ENCODE results near the gene AURKB. TPM values are rescaled to one million over a fixed set of nuclear protein-coding genes. Genes with fewer than 3 reads are reported as not detected.

Gene AURKB
- total and polyA plus RNA-seq, 3 donors from 2014 or later, result 2.4 to 3.7 (median 3.2) TPM

DNA sequence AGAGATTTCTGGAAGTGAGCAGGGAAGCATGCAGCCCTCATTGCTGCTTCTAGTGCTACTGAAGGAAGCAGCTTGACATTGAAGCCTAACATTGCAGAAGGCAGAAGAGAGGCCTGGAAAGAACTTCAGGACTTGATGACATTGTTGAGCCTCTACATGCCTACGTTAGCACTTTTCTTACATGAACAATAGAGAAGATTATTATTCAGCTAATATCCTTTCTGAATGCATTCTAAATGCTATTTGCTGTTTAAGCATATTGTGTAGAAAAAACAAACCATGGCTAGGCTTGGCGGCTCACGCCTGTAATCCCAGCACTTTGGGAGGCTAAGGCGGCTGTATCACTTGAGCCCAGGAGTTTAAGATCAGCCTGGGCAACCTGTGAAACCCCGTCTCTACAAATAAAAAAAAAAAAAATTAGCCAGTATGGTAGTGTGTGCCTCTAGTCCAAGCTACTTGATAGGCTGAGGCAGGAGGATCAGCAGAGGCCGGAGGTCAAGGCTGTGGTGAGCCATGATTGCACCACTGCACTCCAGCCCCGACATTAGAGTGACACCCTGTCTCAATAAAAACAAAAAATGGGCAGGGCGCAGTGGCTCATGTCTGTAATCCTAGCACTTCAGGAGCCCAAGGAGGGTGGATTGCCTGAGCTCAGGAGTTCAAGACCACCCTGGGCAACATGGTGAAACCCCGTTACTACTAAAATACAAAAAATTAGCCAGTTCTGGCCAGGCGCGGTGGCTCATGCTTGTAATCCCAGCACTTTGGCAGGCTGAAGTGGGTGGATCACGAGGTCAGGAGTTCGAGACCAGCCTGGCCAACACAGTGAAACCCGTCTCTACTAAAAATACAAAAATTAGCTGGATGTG, 2.2 kb upstream of the AURKB start:
- Histone ChIP-seq H3K36me3 (ENCODE audit: low read depth, missing control alignments) (no peaks in the 10 kb centered on the region), H3K27ac (no peak overlapping the region), H3K4me3 (no peak overlapping the region), H3K9me3 (no peaks in the 10 kb centered on the region), H3K27me3 (no peaks in the 10 kb centered on the region), H3K4me1 (peaks cover 3% of the 10 kb centered on the region)
- DNase-seq, result no peak
- WGBS, 2 donors, result 76 to 80% methylated on average over 14 of the region's 14 CpGs
- no peak for TF ChIP-seq POLR2A (IDR thresholded peaks at IDR 0.05)
- TF ChIP-seq, protein P1, sequence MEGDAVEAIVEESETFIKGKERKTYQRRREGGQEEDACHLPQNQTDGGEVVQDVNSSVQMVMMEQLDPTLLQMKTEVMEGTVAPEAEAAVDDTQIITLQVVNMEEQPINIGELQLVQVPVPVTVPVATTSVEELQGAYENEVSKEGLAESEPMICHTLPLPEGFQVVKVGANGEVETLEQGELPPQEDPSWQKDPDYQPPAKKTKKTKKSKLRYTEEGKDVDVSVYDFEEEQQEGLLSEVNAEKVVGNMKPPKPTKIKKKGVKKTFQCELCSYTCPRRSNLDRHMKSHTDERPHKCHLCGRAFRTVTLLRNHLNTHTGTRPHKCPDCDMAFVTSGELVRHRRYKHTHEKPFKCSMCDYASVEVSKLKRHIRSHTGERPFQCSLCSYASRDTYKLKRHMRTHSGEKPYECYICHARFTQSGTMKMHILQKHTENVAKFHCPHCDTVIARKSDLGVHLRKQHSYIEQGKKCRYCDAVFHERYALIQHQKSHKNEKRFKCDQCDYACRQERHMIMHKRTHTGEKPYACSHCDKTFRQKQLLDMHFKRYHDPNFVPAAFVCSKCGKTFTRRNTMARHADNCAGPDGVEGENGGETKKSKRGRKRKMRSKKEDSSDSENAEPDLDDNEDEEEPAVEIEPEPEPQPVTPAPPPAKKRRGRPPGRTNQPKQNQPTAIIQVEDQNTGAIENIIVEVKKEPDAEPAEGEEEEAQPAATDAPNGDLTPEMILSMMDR (IDR thresholded peaks at IDR 0.05), result no peak
- intact Hi-C loops (cut with DNase I; ENCODE audit: low total_unique reads), result no loop called here

DNA sequence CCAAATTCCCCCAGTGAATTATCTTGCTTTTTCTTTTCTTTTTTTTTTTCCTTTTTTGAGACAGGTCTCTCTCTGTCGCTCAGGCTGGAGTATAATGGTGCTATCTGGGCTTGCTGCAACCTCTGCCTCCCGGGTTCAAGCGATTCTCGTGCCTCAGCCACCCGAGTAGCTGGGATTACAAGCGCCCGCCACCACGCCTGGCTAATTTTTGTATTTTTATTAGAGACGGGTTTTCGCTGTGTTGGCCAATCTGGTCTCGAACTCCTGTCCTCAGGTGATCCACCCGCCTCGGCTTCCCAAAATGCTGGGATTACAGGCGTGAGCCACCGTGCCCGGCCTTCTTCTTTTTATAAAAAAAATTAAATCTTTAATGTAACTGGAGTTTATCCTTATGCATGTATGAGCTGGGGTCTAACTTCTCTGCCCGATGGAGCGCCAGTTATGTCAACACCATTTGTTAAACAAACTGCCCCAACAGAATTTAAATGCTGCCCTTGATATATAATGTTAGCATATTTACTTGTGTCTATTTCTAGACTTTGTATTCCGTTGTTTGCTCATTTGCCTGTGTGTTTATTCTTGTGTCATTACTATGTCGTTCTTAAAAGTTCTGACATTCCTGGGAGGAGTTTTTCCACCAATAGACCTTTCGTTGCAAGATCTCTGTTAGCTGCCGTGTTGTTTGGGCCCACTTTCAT, 535 bp upstream of the AURKB start:
- intact Hi-C loops (cut with DNase I; ENCODE audit: low total_unique reads), result no loop called here
- H3K4me1 ChIP-seq, result peaks cover 3% of the 10 kb centered on the region
- no peaks in the 10 kb centered on the region for H3K27me3 ChIP-seq
- H3K27ac ChIP-seq, result peak overlapping the region in 1 of 2 donors; percentile 84
- no peaks in the 10 kb centered on the region for H3K36me3 ChIP-seq (ENCODE audit: low read depth, missing control alignments)
- no peak for TF ChIP-seq POLR2A (IDR thresholded peaks at IDR 0.05)
- TF ChIP-seq, protein P1 (IDR thresholded peaks at IDR 0.05), result no peak
- H3K4me3 ChIP-seq, result peak overlapping the region; percentile 47 to 59
- WGBS, 2 donors, result 12 to 20% methylated on average over 22 of the region's 22 CpGs
- no peaks in the 10 kb centered on the region for H3K9me3 ChIP-seq
- DNase-seq, result no peak

DNA sequence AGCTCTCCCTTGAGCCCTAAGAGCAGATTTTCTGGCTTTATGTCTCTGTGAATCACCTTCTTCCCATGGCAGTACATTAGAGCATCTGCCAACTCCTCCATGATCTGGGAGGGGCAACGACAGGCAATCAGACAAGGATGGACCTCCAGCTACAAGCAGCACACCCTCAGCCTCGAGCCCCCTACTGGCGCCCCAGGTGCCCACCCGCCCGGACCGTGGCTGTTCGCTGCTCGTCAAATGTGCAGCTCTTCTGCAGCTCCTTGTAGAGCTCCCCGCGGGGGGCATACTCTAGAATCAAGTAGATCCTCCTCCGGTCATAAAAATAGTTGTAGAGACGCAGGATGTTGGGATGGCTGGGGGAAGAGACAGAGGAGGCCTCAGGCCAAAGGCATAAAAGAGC, 3.8 kb downstream of the AURKB start:
- Histone ChIP-seq H3K4me1 (peaks cover 3% of the 10 kb centered on the region), H3K27ac (no peak overlapping the region), H3K9me3 (no peaks in the 10 kb centered on the region), H3K27me3 (no peaks in the 10 kb centered on the region), H3K4me3 (no peak overlapping the region), H3K36me3 (ENCODE audit: low read depth, missing control alignments) (no peaks in the 10 kb centered on the region)
- intact Hi-C loops (cut with DNase I; ENCODE audit: low total_unique reads), result no loop called here
- DNase-seq, result no peak
- TF ChIP-seq, protein P1 (IDR thresholded peaks at IDR 0.05), result no peak
- TF ChIP-seq POLR2A (IDR thresholded peaks at IDR 0.05), result no peak
- WGBS, 2 donors, result 88 to 90% methylated on average over 8 to 12 of the region's 12 CpGs

DNA sequence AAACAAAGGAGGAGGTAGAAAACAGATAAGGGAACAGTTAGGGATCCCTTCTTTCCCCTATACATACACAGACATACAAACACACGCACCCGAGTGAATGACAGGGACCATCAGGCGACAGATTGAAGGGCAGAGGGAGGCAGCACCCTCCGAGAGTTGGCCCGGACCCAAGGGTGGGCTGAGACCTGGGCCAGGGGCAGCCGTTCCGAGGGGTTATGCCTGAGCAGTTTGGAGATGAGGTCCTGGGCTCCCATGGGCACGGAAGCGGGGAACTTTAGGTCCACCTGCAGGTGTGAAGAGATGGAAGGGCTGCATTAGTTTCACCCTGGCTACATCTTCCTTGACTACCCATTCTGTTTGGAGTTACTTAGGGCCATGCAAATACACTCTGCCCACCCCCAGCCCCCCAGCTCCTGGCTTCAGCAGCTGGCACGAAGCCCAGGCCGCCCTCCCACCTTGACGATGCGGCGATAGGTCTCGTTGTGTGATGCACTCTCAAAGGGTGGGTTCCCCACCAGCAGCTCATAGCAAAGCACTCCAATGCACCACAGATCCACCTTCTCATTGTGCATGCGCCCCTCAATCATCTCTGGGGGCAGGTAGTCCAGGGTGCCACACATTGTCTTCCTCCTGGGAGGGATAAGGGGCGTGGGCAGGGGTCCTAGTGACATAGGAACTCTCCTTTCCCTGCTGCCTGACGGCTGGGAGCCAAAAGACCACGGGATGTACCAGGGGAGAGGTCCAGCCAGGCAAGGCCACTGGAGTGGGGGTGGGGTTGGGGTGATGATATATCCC, 5.4 kb downstream of the AURKB start:
- TF ChIP-seq POLR2A (IDR thresholded peaks at IDR 0.05), result no peak
- TF ChIP-seq, protein P1 (IDR thresholded peaks at IDR 0.05), result no peak

More for the DNA sequence above, 5.4 kb downstream of the AURKB start:
- no peak overlapping the region for H3K27ac ChIP-seq
- H3K4me1 ChIP-seq, result peaks cover under 1% of the 10 kb centered on the region
- no peaks in the 10 kb centered on the region for H3K36me3 ChIP-seq (ENCODE audit: low read depth, missing control alignments)
- 84 to 86% methylated on average over 18 to 19 of the region's 19 CpGs for WGBS, 2 donors
- no peaks in the 10 kb centered on the region for H3K27me3 ChIP-seq
- intact Hi-C loops (cut with DNase I; ENCODE audit: low total_unique reads), result no loop called here
- no peaks in the 10 kb centered on the region for H3K9me3 ChIP-seq
- no peak for DNase-seq
- H3K4me3 ChIP-seq, result no peak overlapping the region

Measured in testis (tissue), 3 donors.